HG03045 (cell line): ENCODE measurements around the gene LATS1.
"Not testable (repeated sequence)": the region's sequence is repeated elsewhere in the genome, so short reads cannot be mapped to it uniquely, and the experiment has no call there.

Experiments used
- ATAC-seq: cut with Tn5 transposase; IDR thresholded peaks from one replicate; pipeline ENCODE4 v1.9.1; 2021; ENCODE audit warnings: mild to moderate bottlenecking, moderate library complexity; ENCODE audit not compliant: unreplicated experiment

The LATS1 gene

GRCh38 chr6:149729824-149730223 is 11.9 kb upstream of the LATS1 start:
- no peak for ATAC-seq

GRCh38 chr6:149728499-149729234 is 10.8 kb upstream of the LATS1 start:
- ATAC-seq = no peak

GRCh38 chr6:149727793-149728498 is 10.0 kb upstream of the LATS1 start:
- ATAC-seq = no peak

GRCh38 chr6:149725785-149726184 is 7.9 kb upstream of the LATS1 start:
- no peak for ATAC-seq

GRCh38 chr6:149723771-149724417 is 6.0 kb upstream of the LATS1 start:
- ATAC-seq = no peak

GRCh38 chr6:149723262-149723661 is 5.4 kb upstream of the LATS1 start:
- no peak for ATAC-seq

GRCh38 chr6:149719531-149719930 is 1.6 kb upstream of the LATS1 start:
- ATAC-seq = no peak

- ATAC-seq = no peak
These were observed 680 bp downstream of the LATS1 start for GRCh38 chr6:149717255-149717587.

GRCh38 chr6:149716181-149716963 is 1.5 kb downstream of the LATS1 start:
- ATAC-seq = no peak

- no peak for ATAC-seq
These were observed 3.5 kb downstream of the LATS1 start for GRCh38 chr6:149714442-149714841.

- ATAC-seq = no peak
These were observed 6.2 kb downstream of the LATS1 start for GRCh38 chr6:149711711-149712110.

- ATAC-seq = no peak
These were observed 16.2 kb downstream of the LATS1 start for GRCh38 chr6:149701714-149702113.

- ATAC-seq = no peak
These were observed 18.8 kb downstream of the LATS1 start for GRCh38 chr6:149699150-149699549.

- no peak for ATAC-seq
These were observed 19.7 kb downstream of the LATS1 start for GRCh38 chr6:149698175-149698574.

- ATAC-seq = no peak
These were observed 21.0 kb downstream of the LATS1 start for GRCh38 chr6:149696901-149697300.

- ATAC-seq = no peak
These were observed 23.0 kb downstream of the LATS1 start for GRCh38 chr6:149694921-149695320.

GRCh38 chr6:149691201-149691600 is 26.7 kb downstream of the LATS1 start:
- ATAC-seq = no peak

GRCh38 chr6:149686230-149686629 is 31.7 kb downstream of the LATS1 start:
- ATAC-seq = no peak

- no peak for ATAC-seq
These were observed 34.5 kb downstream of the LATS1 start for GRCh38 chr6:149683256-149683859.

GRCh38 chr6:149681845-149682244 is 36.1 kb downstream of the LATS1 start:
- not testable (repeated sequence) for ATAC-seq

GRCh38 chr6:149681209-149681608 is 36.7 kb downstream of the LATS1 start:
- ATAC-seq = no peak
